Measurements from ENCODE around the gene PUS1. TPM values are rescaled to one million over a fixed set of nuclear protein-coding genes. Genes with fewer than 3 reads are reported as not detected.

PUS1 gene
- total RNA-seq, 2 experiments from 2014 or later = 43.5 to 78.3 TPM

DNA sequence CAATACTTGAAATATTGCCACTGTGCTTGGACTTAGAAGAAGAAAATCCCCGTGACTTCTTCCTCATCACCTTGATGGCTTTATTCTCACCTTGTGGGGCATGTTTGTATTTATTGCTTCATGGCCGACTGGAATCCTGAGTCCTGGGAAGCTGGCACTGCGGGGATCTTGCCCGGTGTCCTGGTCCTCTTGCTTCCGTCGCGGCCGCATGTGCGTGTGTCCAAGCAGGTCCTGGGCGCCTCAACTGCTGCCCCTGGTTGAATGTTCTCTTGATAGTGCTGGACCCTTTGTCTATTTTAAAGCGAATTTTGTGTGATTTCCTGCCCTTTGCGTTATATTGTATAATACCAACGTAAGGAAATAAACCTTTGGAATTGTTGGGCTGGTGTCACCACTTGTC is 6.3 kb upstream of the PUS1 start:
- Histone ChIP-seq H3K36me3 (ENCODE audit: insufficient read depth, low read length) (no peaks in the 10 kb centered on the region), H4K20me1 (ENCODE audit: insufficient read depth, low read length) (no peaks in the 10 kb centered on the region; the same call in 1 of the 2 replicates), H3K9me2 (ENCODE audit: insufficient read depth, low read length) (no peaks in the 10 kb centered on the region), H3K4me2 (ENCODE audit: low read length) (peak overlapping the region; percentile 61), H3K9me3 (ENCODE audit: low read length) (no peaks in the 10 kb centered on the region), H3K79me2 (ENCODE audit: insufficient read depth, low read depth, low read length) (no peaks in the 10 kb centered on the region), H2AFZ (ENCODE audit: low read length) (no peak overlapping the region), H3K4me1 (ENCODE audit: insufficient read depth, low read length, poor library complexity, severe bottlenecking) (peaks cover 25% of the 10 kb centered on the region), H3K4me3 (ENCODE audit: low read depth, low read length, poor library complexity, severe bottlenecking) (peak overlapping the region; percentile 9), H3K27ac (ENCODE audit: low read depth, low read length, poor library complexity, severe bottlenecking) (no peak overlapping the region)
- TF ChIP-seq EZH2phosphoT487 (IDR thresholded peaks at IDR 0.05; ENCODE audit: borderline replicate concordance, low read depth, low read length) = no peak
- TF ChIP-seq, protein P1, sequence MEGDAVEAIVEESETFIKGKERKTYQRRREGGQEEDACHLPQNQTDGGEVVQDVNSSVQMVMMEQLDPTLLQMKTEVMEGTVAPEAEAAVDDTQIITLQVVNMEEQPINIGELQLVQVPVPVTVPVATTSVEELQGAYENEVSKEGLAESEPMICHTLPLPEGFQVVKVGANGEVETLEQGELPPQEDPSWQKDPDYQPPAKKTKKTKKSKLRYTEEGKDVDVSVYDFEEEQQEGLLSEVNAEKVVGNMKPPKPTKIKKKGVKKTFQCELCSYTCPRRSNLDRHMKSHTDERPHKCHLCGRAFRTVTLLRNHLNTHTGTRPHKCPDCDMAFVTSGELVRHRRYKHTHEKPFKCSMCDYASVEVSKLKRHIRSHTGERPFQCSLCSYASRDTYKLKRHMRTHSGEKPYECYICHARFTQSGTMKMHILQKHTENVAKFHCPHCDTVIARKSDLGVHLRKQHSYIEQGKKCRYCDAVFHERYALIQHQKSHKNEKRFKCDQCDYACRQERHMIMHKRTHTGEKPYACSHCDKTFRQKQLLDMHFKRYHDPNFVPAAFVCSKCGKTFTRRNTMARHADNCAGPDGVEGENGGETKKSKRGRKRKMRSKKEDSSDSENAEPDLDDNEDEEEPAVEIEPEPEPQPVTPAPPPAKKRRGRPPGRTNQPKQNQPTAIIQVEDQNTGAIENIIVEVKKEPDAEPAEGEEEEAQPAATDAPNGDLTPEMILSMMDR (conservative IDR thresholded peaks at IDR 0.05; ENCODE audit: low read length) = no peak
- intact Hi-C loops (cut with micrococcal nuclease; ENCODE audit: unreplicated experiment) = loop anchor here (10.0 kb wide), 1 partner anchor 142 kb away; no protein-coding TSS in a partner anchor
- DNase-seq (ENCODE audit: low spot score) = no peak
- BruUV-seq (replicated peaks) = no TSS peak
- ChIA-PET CTCF (ENCODE audit: unreplicated experiment) (no interaction called here), POLR2A (no interaction called here)

- H4K20me1 ChIP-seq (ENCODE audit: insufficient read depth, low read length) = no peaks in the 10 kb centered on the region; the same call in 1 of the 2 replicates
- H3K4me3 ChIP-seq (ENCODE audit: low read depth, low read length, poor library complexity, severe bottlenecking) = peak overlapping the region; percentile 9
- no peaks in the 10 kb centered on the region for H3K9me3 ChIP-seq (ENCODE audit: low read length)
- H3K27ac ChIP-seq (ENCODE audit: low read depth, low read length, poor library complexity, severe bottlenecking) = no peak overlapping the region
- H2AFZ ChIP-seq (ENCODE audit: low read length) = no peak overlapping the region
- peaks cover 25% of the 10 kb centered on the region for H3K4me1 ChIP-seq (ENCODE audit: insufficient read depth, low read length, poor library complexity, severe bottlenecking)
- peak; percentile 78 for DNase-seq (ENCODE audit: low spot score)
- no TSS peak for BruUV-seq (replicated peaks)
- ChIA-PET POLR2A (no interaction called here), CTCF (ENCODE audit: unreplicated experiment) (no interaction called here)
- TF ChIP-seq, protein P1 (conservative IDR thresholded peaks at IDR 0.05; ENCODE audit: low read length) = no peak
- no peak for TF ChIP-seq EZH2phosphoT487 (IDR thresholded peaks at IDR 0.05; ENCODE audit: borderline replicate concordance, low read depth, low read length)
- H3K4me2 ChIP-seq (ENCODE audit: low read length) = peak overlapping the region; percentile 61
- H3K79me2 ChIP-seq (ENCODE audit: insufficient read depth, low read depth, low read length) = no peaks in the 10 kb centered on the region
- no peaks in the 10 kb centered on the region for H3K9me2 ChIP-seq (ENCODE audit: insufficient read depth, low read length)
- intact Hi-C loops (cut with micrococcal nuclease; ENCODE audit: unreplicated experiment) = loop anchor here (10.0 kb wide), 1 partner anchor 142 kb away; no protein-coding TSS in a partner anchor
- no peaks in the 10 kb centered on the region for H3K36me3 ChIP-seq (ENCODE audit: insufficient read depth, low read length)
These were observed 5.8 kb upstream of the PUS1 start for GRCh38 chr12:131923260-131923659.
